Measurements from ENCODE around the gene MAMDC4. TPM values are rescaled to one million over a fixed set of nuclear protein-coding genes. Genes with fewer than 3 reads are reported as not detected.
"Not testable (repeated sequence)": the region's sequence is repeated elsewhere in the genome, so short reads cannot be mapped to it uniquely, and the experiment has no call there.

Gene MAMDC4
- total and polyA plus RNA-seq, 4 donors: 2.4 to 19.0 (median 3.8) TPM

GRCh38 chr9:136841646-136842379, 10.3 kb upstream of the MAMDC4 start:
- not testable (repeated sequence) for H3K9me3 ChIP-seq (ENCODE audit: control insufficient read depth, low read length); H3K27ac ChIP-seq (ENCODE audit: low read depth in 1 of 2, low read length in 2 of 2); H3K4me3 ChIP-seq (ENCODE audit: low read length in 2 of 2); H3K27me3 ChIP-seq (ENCODE audit: control insufficient read depth in 1 of 2, insufficient read depth in 2 of 2, low read length in 1 of 2); ATAC-seq (ENCODE audit: low FRiP score); DNase-seq; H3K36me3 ChIP-seq (ENCODE audit: control insufficient read depth in 1 of 2, insufficient read depth in 2 of 2, low read length in 1 of 2); H3K4me1 ChIP-seq (ENCODE audit: control insufficient read depth in 1 of 2, insufficient read depth in 2 of 2, low read length in 2 of 2)
- intact Hi-C loops (cut with DNase I): loop anchor here in 1 of 2 donors (2.0 to 10.0 kb wide), 3 partner anchors 35 to 153 kb away; partner anchors contain the start of genes C8G, CLIC3, FBXW5 and PAXX
- 44 to 45% methylated on average over 14 to 16 of the region's 16 CpGs for WGBS, 2 donors

- not testable (repeated sequence) for H3K9me3 ChIP-seq (ENCODE audit: control insufficient read depth, low read length); H3K27me3 ChIP-seq (ENCODE audit: control insufficient read depth in 1 of 2, insufficient read depth in 2 of 2, low read length in 1 of 2); H3K27ac ChIP-seq (ENCODE audit: low read depth in 1 of 2, low read length in 2 of 2); H3K4me1 ChIP-seq (ENCODE audit: control insufficient read depth in 1 of 2, insufficient read depth in 2 of 2, low read length in 2 of 2); H3K36me3 ChIP-seq (ENCODE audit: control insufficient read depth in 1 of 2, insufficient read depth in 2 of 2, low read length in 1 of 2)
- peak within 1 kb of the TSS in 1 of 2 donors; percentile 8 for H3K4me3 ChIP-seq (ENCODE audit: low read length in 2 of 2)
- WGBS, 2 donors: 1% methylated on average over 19 to 27 of the region's 27 CpGs
- peak; percentile 82 to 92 for DNase-seq
- intact Hi-C loops (cut with DNase I): loop anchor here in 1 of 2 donors (2.0 to 10.0 kb wide), 3 partner anchors 35 to 152 kb away; partner anchors contain the start of genes C8G, CLIC3, FBXW5 and PAXX
- peak; percentile 82 for ATAC-seq (ENCODE audit: low FRiP score)
These were observed 9.7 kb upstream of the MAMDC4 start, which contains the start of gene AJM1 for GRCh38 chr9:136842380-136842948. TSS of gene AJM1 (plus strand) at chr9:136842478. CDS start at chr9:136844415, 1,937 bp downstream.

GRCh38 chr9:136843159-136843800, 8.9 kb upstream of the MAMDC4 start:
- ATAC-seq (ENCODE audit: low FRiP score); H3K27ac ChIP-seq (ENCODE audit: low read depth in 1 of 2, low read length in 2 of 2); H3K4me1 ChIP-seq (ENCODE audit: control insufficient read depth in 1 of 2, insufficient read depth in 2 of 2, low read length in 2 of 2); DNase-seq; H3K27me3 ChIP-seq (ENCODE audit: control insufficient read depth in 1 of 2, insufficient read depth in 2 of 2, low read length in 1 of 2); H3K36me3 ChIP-seq (ENCODE audit: control insufficient read depth in 1 of 2, insufficient read depth in 2 of 2, low read length in 1 of 2); H3K9me3 ChIP-seq (ENCODE audit: control insufficient read depth, low read length); H3K4me3 ChIP-seq (ENCODE audit: low read length in 2 of 2): not testable (repeated sequence)
- intact Hi-C loops (cut with DNase I): loop anchor here in 1 of 2 donors (2.0 to 10.0 kb wide), 3 partner anchors 36 to 152 kb away; partner anchors contain the start of genes C8G, CLIC3, FBXW5 and PAXX
- WGBS, 2 donors: 15 to 17% methylated on average over 20 to 21 of the region's 21 CpGs

GRCh38 chr9:136843801-136844740, 8.1 kb upstream of the MAMDC4 start:
- not testable (repeated sequence) for H3K9me3 ChIP-seq (ENCODE audit: control insufficient read depth, low read length); H3K27ac ChIP-seq (ENCODE audit: low read depth in 1 of 2, low read length in 2 of 2); H3K36me3 ChIP-seq (ENCODE audit: control insufficient read depth in 1 of 2, insufficient read depth in 2 of 2, low read length in 1 of 2); H3K27me3 ChIP-seq (ENCODE audit: control insufficient read depth in 1 of 2, insufficient read depth in 2 of 2, low read length in 1 of 2); H3K4me3 ChIP-seq (ENCODE audit: low read length in 2 of 2); H3K4me1 ChIP-seq (ENCODE audit: control insufficient read depth in 1 of 2, insufficient read depth in 2 of 2, low read length in 2 of 2); ATAC-seq (ENCODE audit: low FRiP score)
- intact Hi-C loops (cut with DNase I): loop anchor here in 1 of 2 donors (2.0 to 10.0 kb wide), 3 partner anchors 37 to 151 kb away; partner anchors contain the start of genes C8G, CLIC3, FBXW5 and PAXX
- 7 to 8% methylated on average over 74 to 99 of the region's 99 CpGs for WGBS, 2 donors
- DNase-seq: peak in 1 of 2 donors; percentile 90

- Histone ChIP-seq H3K9me3 (ENCODE audit: control insufficient read depth, low read length) (no peaks in the 10 kb centered on the region), H3K4me1 (ENCODE audit: control insufficient read depth in 1 of 2, insufficient read depth in 2 of 2, low read length in 2 of 2) (no peaks in the 10 kb centered on the region), H3K36me3 (ENCODE audit: control insufficient read depth in 1 of 2, insufficient read depth in 2 of 2, low read length in 1 of 2) (no peaks in the 10 kb centered on the region), H3K27ac (ENCODE audit: low read depth in 1 of 2, low read length in 2 of 2) (no peak overlapping the region), H3K27me3 (ENCODE audit: control insufficient read depth in 1 of 2, insufficient read depth in 2 of 2, low read length in 1 of 2) (no peaks in the 10 kb centered on the region), H3K4me3 (ENCODE audit: low read length in 2 of 2) (no peak overlapping the region)
- intact Hi-C loops (cut with DNase I): loop anchor here in 1 of 2 donors (5.0 to 10.0 kb wide), 3 partner anchors 38 to 150 kb away; partner anchors contain the start of genes CLIC3, PAXX, RABL6 and TRAF2
- no peak for ATAC-seq (ENCODE audit: low FRiP score)
- DNase-seq: no peak
- WGBS, 2 donors: 24 to 32% methylated on average over 50 to 88 of the region's 88 CpGs
These were observed 7.2 kb upstream of the MAMDC4 start for GRCh38 chr9:136844761-136845464.

GRCh38 chr9:136845465-136846260, 6.5 kb upstream of the MAMDC4 start:
- Histone ChIP-seq H3K4me1 (ENCODE audit: control insufficient read depth in 1 of 2, insufficient read depth in 2 of 2, low read length in 2 of 2) (no peaks in the 10 kb centered on the region), H3K27ac (ENCODE audit: low read depth in 1 of 2, low read length in 2 of 2) (no peak overlapping the region), H3K36me3 (ENCODE audit: control insufficient read depth in 1 of 2, insufficient read depth in 2 of 2, low read length in 1 of 2) (no peaks in the 10 kb centered on the region), H3K9me3 (ENCODE audit: control insufficient read depth, low read length) (no peaks in the 10 kb centered on the region), H3K27me3 (ENCODE audit: control insufficient read depth in 1 of 2, insufficient read depth in 2 of 2, low read length in 1 of 2) (no peaks in the 10 kb centered on the region), H3K4me3 (ENCODE audit: low read length in 2 of 2) (no peak overlapping the region)
- ATAC-seq (ENCODE audit: low FRiP score): no peak
- intact Hi-C loops (cut with DNase I): loop anchor here in 1 of 2 donors (5.0 to 10.0 kb wide), 2 partner anchors 42 to 149 kb away; partner anchors contain the start of genes CLIC3, PAXX and TRAF2
- no peak for DNase-seq
- WGBS, 2 donors: 43 to 46% methylated on average over 87 to 102 of the region's 102 CpGs
